Esophagus muscularis mucosa (tissue), 4 donors: Measurements from ENCODE around the gene ARHGAP32. TPM values are rescaled to one million over a fixed set of nuclear protein-coding genes. Genes with fewer than 3 reads are reported as not detected.

Experiments
- DNase-seq: peaks from one replicate; pipeline ENCODE4 v3.0.0-alpha.2; 2017; ENCODE audit errors: extremely low spot score
- H3K27ac ChIP-seq, 4 donors: fragments of 200-600 bp; sonication (generic); replicated peaks in 1 of 4; 1 replicate in 3 of 4; 2 replicates in 1 of 4; pipeline ENCODE4 v1.5.1; 2016 to 2019; ENCODE audit warnings: mild to moderate bottlenecking in 1 of 4
- H3K27me3 ChIP-seq, 4 donors: fragments of 200-600 bp; sonication (generic); one replicate each; pipeline versions ENCODE4 v1.5.1 to v1.6.0; 2016 to 2019
- H3K36me3 ChIP-seq, 4 donors: fragments of 200-600 bp; sonication (generic); one replicate each; pipeline ENCODE4 v1.5.1; 2016 to 2019
- H3K4me1 ChIP-seq, 4 donors: fragments of 200-600 bp; sonication (generic); one replicate each; pipeline ENCODE4 v1.5.1; 2016 to 2019
- H3K4me3 ChIP-seq, 4 donors: fragments of 200-600 bp; sonication (generic); 1 replicate in 2 of 4; 2 replicates in 2 of 4; pipeline ENCODE4 v1.5.1; 2016 to 2019; ENCODE audit warnings: mild to moderate bottlenecking in 4 of 4, moderate library complexity in 1 of 4
- H3K9me3 ChIP-seq, 4 donors: fragments of 200-600 bp; sonication (generic); 1 replicate in 3 of 4; 2 replicates in 1 of 4; pipeline ENCODE4 v1.5.1; 2016 to 2019
- CTCF ChIP-seq, 3 experiments: fragments of 200-600 bp in 2 of 3; fragments of 450-650 bp in 1 of 3; sonication (generic) in 2 of 3; IDR thresholded peaks; one replicate each; pipeline ENCODE4 v1.5.1; 2017 to 2019; ENCODE audit warnings: antibody characterized with exemption in 3 of 3, mild to moderate bottlenecking in 2 of 3, moderate library complexity in 1 of 3
- EP300 ChIP-seq: sonication (generic); formaldehyde crosslinking; IDR thresholded peaks from one replicate; pipeline ENCODE4 v1.6.1; 2017; ENCODE audit warnings: antibody characterized with exemption
- POLR2A ChIP-seq: fragments of 450-650 bp; IDR thresholded peaks from one replicate; pipeline ENCODE4 v1.6.1; 2017; ENCODE audit warnings: antibody characterized with exemption, moderate library complexity, mild to moderate bottlenecking, low read depth
- POLR2AphosphoS5 ChIP-seq, 2 donors: sonication (generic); formaldehyde crosslinking; IDR thresholded peaks; one replicate each; pipeline ENCODE4 v1.6.1; 2017; ENCODE audit warnings: antibody characterized with exemption in 2 of 2
- WGBS: methylation state at CpG from one replicate; pipeline ENCODE4 v1.1.5; 2018; 5-methylcytosine and 5-hydroxymethylcytosine counted together
- intact Hi-C: fragments of 100-400 bp; cut with DNase I; formaldehyde crosslinking; loops from one replicate; pipeline ENCODE4 v1.15.1; 2023
- total RNA-seq, 4 donors: library from RNA; depleted of rRNA; stranded (reverse); fragments of >200 nt; gene quantifications; one replicate each; pipeline versions ENCODE4 v1.1.0 to v1.2.1, GENCODE V29; 2016

The ARHGAP32 gene
- total RNA-seq, 4 donors from 2014 or later = 11.9 to 17.0 (median 15.8) TPM

GRCh38 chr11:129077191-129077590 lies 114.9 kb downstream of the ARHGAP32 start:
- WGBS = 87% methylated on average over 4 of the region's 5 CpGs
- no peaks in the 10 kb centered on the region for H3K27me3 ChIP-seq
- no peak overlapping the region for H3K4me3 ChIP-seq
- DNase-seq = no peak
- no peaks in the 10 kb centered on the region for H3K4me1 ChIP-seq
- no peak for TF ChIP-seq EP300
- H3K36me3 ChIP-seq = no peaks in the 10 kb centered on the region
- intact Hi-C loops = no loop called here
- H3K9me3 ChIP-seq = no peaks in the 10 kb centered on the region
- H3K27ac ChIP-seq = no peak overlapping the region

- intact Hi-C loops = no loop called here
Measured at GRCh38 chr11:129075757-129076156, 116.4 kb downstream of the ARHGAP32 start.

GRCh38 chr11:129067454-129067853 lies 124.7 kb downstream of the ARHGAP32 start:
- Histone ChIP-seq H3K9me3 (no peaks in the 10 kb centered on the region), H3K27ac (no peak overlapping the region), H3K4me3 (no peak overlapping the region), H3K27me3 (no peaks in the 10 kb centered on the region), H3K4me1 (no peaks in the 10 kb centered on the region), H3K36me3 (peaks cover 0 to 25% (median 5%) of the 10 kb centered on the region in 4 donors)
- DNase-seq = no peak
- intact Hi-C loops = no loop called here
- TF ChIP-seq POLR2A (no peak), EP300 (no peak), CTCF (IDR thresholded peaks at IDR 0.05) (no peak), POLR2AphosphoS5 (IDR thresholded peaks at IDR 0.05) (no peak)
- 91% methylated on average over 2 of the region's 2 CpGs for WGBS

More at GRCh38 chr11:129075757-129076156, 116.4 kb downstream of the ARHGAP32 start:
- TF ChIP-seq POLR2AphosphoS5 (IDR thresholded peaks at IDR 0.05) = no peak
- no peak for TF ChIP-seq POLR2A
- no peak for TF ChIP-seq CTCF (IDR thresholded peaks at IDR 0.05)
- no peak overlapping the region for H3K4me3 ChIP-seq
- WGBS = 92% methylated on average over 7 of the region's 7 CpGs
- H3K27ac ChIP-seq = no peak overlapping the region
- no peaks in the 10 kb centered on the region for H3K9me3 ChIP-seq
- no peaks in the 10 kb centered on the region for H3K27me3 ChIP-seq
- DNase-seq = no peak
- no peaks in the 10 kb centered on the region for H3K36me3 ChIP-seq
- no peaks in the 10 kb centered on the region for H3K4me1 ChIP-seq

GRCh38 chr11:129066229-129066628 lies 125.9 kb downstream of the ARHGAP32 start:
- TF ChIP-seq EP300 (no peak), CTCF (IDR thresholded peaks at IDR 0.05) (no peak), POLR2A (no peak), POLR2AphosphoS5 (IDR thresholded peaks at IDR 0.05) (no peak)
- Histone ChIP-seq H3K9me3 (no peaks in the 10 kb centered on the region), H3K27ac (no peak overlapping the region), H3K36me3 (peaks cover 0 to 25% (median 5%) of the 10 kb centered on the region in 4 donors), H3K27me3 (no peaks in the 10 kb centered on the region), H3K4me3 (no peak overlapping the region), H3K4me1 (no peaks in the 10 kb centered on the region)
- intact Hi-C loops = no loop called here
- DNase-seq = no peak
- 85% methylated on average over 1 of the region's 1 CpG for WGBS

- Histone ChIP-seq H3K27ac (no peak overlapping the region), H3K4me1 (no peaks in the 10 kb centered on the region), H3K9me3 (no peaks in the 10 kb centered on the region), H3K4me3 (no peak overlapping the region), H3K36me3 (peaks cover 0 to 25% (median 5%) of the 10 kb centered on the region in 4 donors), H3K27me3 (no peaks in the 10 kb centered on the region)
- no peak for DNase-seq
- intact Hi-C loops = no loop called here
- no peak for TF ChIP-seq POLR2A
- no peak for TF ChIP-seq EP300
- TF ChIP-seq CTCF (IDR thresholded peaks at IDR 0.05) = no peak
- no peak for TF ChIP-seq POLR2AphosphoS5 (IDR thresholded peaks at IDR 0.05)
Measured at GRCh38 chr11:129063118-129063517, 129.0 kb downstream of the ARHGAP32 start.
